ENCODE results near the gene P2RY11. TPM values are rescaled to one million over a fixed set of nuclear protein-coding genes. Genes with fewer than 3 reads are reported as not detected.

P2RY11 gene
- total and polyA plus RNA-seq, 4 donors, result 0.68 to 5.3 (median 3.7) TPM

GRCh38 chr19:10138879-10139795, 27.6 kb downstream of the P2RY11 start:
- Histone ChIP-seq H3K9me3 (ENCODE audit: control insufficient read depth in 4 of 4, low read length in 3 of 4) (no peaks in the 10 kb centered on the region), H3K36me3 (ENCODE audit: control insufficient read depth in 4 of 4, insufficient read depth in 3 of 4, low read depth in 1 of 4, low read length in 3 of 4) (peaks cover 33 to 84% (median 50%) of the 10 kb centered on the region in 4 donors), H3K9ac (ENCODE audit: low read depth in 1 of 2, low read length in 2 of 2) (no peak overlapping the region), H3K27ac (ENCODE audit: low read depth in 1 of 2, low read length in 2 of 2) (no peak overlapping the region), H3K4me1 (ENCODE audit: control insufficient read depth in 4 of 4, insufficient read depth in 4 of 4, low read length in 3 of 4) (no peaks in the 10 kb centered on the region), H3K4me3 (ENCODE audit: low read depth in 1 of 3, low read length in 3 of 3) (no peak overlapping the region), H3K27me3 (ENCODE audit: control insufficient read depth in 4 of 4, insufficient read depth in 4 of 4, low read length in 3 of 4) (no peaks in the 10 kb centered on the region)
- 96% methylated on average over 27 of the region's 27 CpGs for WGBS
- no peak for TF ChIP-seq ZBTB33 (IDR thresholded peaks at IDR 0.05)
- TF ChIP-seq YY1 (IDR thresholded peaks at IDR 0.05), result no peak
- TF ChIP-seq FOXA2 (IDR thresholded peaks at IDR 0.05), result no peak
- no peak for TF ChIP-seq MAX (IDR thresholded peaks at IDR 0.05)
- no peak for TF ChIP-seq HNF4G (IDR thresholded peaks at IDR 0.05)
- no peak for TF ChIP-seq HNF4A (conservative IDR thresholded peaks at IDR 0.05)
- TF ChIP-seq GABPA (IDR thresholded peaks at IDR 0.05 in 1 of 2, conservative IDR thresholded peaks at IDR 0.05 in 1 of 2), result no peak
- no peak for TF ChIP-seq RXRA (IDR thresholded peaks at IDR 0.05)
- no peak for TF ChIP-seq CTCF (IDR thresholded peaks at IDR 0.05; ENCODE audit: low read depth, low read length, missing input control)
- DNase-seq (ENCODE audit: low spot score), result no peak

GRCh38 chr19:10139952-10140351, 28.5 kb downstream of the P2RY11 start:
- Histone ChIP-seq H3K4me1 (ENCODE audit: control insufficient read depth in 4 of 4, insufficient read depth in 4 of 4, low read length in 3 of 4) (no peaks in the 10 kb centered on the region), H3K36me3 (ENCODE audit: control insufficient read depth in 4 of 4, insufficient read depth in 3 of 4, low read depth in 1 of 4, low read length in 3 of 4) (peaks cover 32 to 84% (median 50%) of the 10 kb centered on the region in 4 donors), H3K9me3 (ENCODE audit: control insufficient read depth in 4 of 4, low read length in 3 of 4) (no peaks in the 10 kb centered on the region), H3K27me3 (ENCODE audit: control insufficient read depth in 4 of 4, insufficient read depth in 4 of 4, low read length in 3 of 4) (no peaks in the 10 kb centered on the region), H3K9ac (ENCODE audit: low read depth in 1 of 2, low read length in 2 of 2) (no peak overlapping the region), H3K4me3 (ENCODE audit: low read depth in 1 of 3, low read length in 3 of 3) (no peak overlapping the region), H3K27ac (ENCODE audit: low read depth in 1 of 2, low read length in 2 of 2) (no peak overlapping the region)
- 98% methylated on average over 23 of the region's 23 CpGs for WGBS
- DNase-seq (ENCODE audit: low spot score), result no peak
- TF ChIP-seq HNF4G (IDR thresholded peaks at IDR 0.05) (no peak), SP1 (IDR thresholded peaks at IDR 0.05) (no peak), MAX (IDR thresholded peaks at IDR 0.05) (no peak), FOXA1 (IDR thresholded peaks at IDR 0.05) (no peak), FOXA2 (IDR thresholded peaks at IDR 0.05) (no peak), GABPA (IDR thresholded peaks at IDR 0.05 in 1 of 2, conservative IDR thresholded peaks at IDR 0.05 in 1 of 2) (no peak), CTCF (IDR thresholded peaks at IDR 0.05; ENCODE audit: low read depth, low read length, missing input control) (no peak), YY1 (IDR thresholded peaks at IDR 0.05) (no peak), RAD21 (IDR thresholded peaks at IDR 0.05) (no peak), EGR1 (IDR thresholded peaks at IDR 0.05; ENCODE audit: low read depth in 2 of 2) (no peak), ZBTB33 (IDR thresholded peaks at IDR 0.05) (no peak), REST (IDR thresholded peaks at IDR 0.05) (no peak), NR2F2 (IDR thresholded peaks at IDR 0.05) (no peak), JUND (IDR thresholded peaks at IDR 0.05) (no peak)

Data from liver (tissue), 9 donors.